GM12875 (cell line): ENCODE measurements around the gene LRRK2.

Experiments used
- H3K4me3 ChIP-seq: one replicate; pipeline ENCODE4 v1.5.1; 2011; ENCODE audit warnings: low read depth, low read length, control low read depth
- CTCF ChIP-seq: IDR thresholded peaks from 2 replicates; pipeline ENCODE4 v1.5.1; 2011; ENCODE audit warnings: low read depth, mild to moderate bottlenecking, control low read depth, inconsistent platforms, low read length, moderate library complexity, borderline replicate concordance; ENCODE audit not compliant: insufficient read depth

Gene LRRK2

GRCh38 chr12:40262657-40263056, 37.9 kb downstream of the LRRK2 start:
- TF ChIP-seq CTCF, result no peak
- H3K4me3 ChIP-seq, result no peak overlapping the region

- H3K4me3 ChIP-seq, result no peak overlapping the region
- no peak for TF ChIP-seq CTCF
These were observed 39.0 kb downstream of the LRRK2 start for GRCh38 chr12:40263616-40264409.

GRCh38 chr12:40271981-40272664, 47.3 kb downstream of the LRRK2 start:
- no peak for TF ChIP-seq CTCF
- no peak overlapping the region for H3K4me3 ChIP-seq

GRCh38 chr12:40281791-40282364, 57.1 kb downstream of the LRRK2 start:
- TF ChIP-seq CTCF, result no peak
- H3K4me3 ChIP-seq, result no peak overlapping the region

GRCh38 chr12:40286583-40286982, 61.8 kb downstream of the LRRK2 start:
- no peak for TF ChIP-seq CTCF

GRCh38 chr12:40287369-40287975, 62.7 kb downstream of the LRRK2 start:
- TF ChIP-seq CTCF, result no peak
- H3K4me3 ChIP-seq, result no peak overlapping the region

More at GRCh38 chr12:40286583-40286982, 61.8 kb downstream of the LRRK2 start:
- H3K4me3 ChIP-seq, result no peak overlapping the region
